HEK293T (cell line): Measurements from ENCODE around the gene NUDT16L1.

Experiments used
- CTCF ChIA-PET: fragments of 350-600 bp; formaldehyde crosslinking; extraction: SDS; loops from one replicate; lab custom pipeline; 2021; ENCODE audit warnings: antibody characterized with exemption, inconsistent platforms; lab: Yijun Ruan, JAX
- POLR2A ChIA-PET: fragments of 350-600 bp; formaldehyde crosslinking; extraction: SDS; loops from one replicate; lab custom pipeline; 2020; ENCODE audit warnings: antibody characterized with exemption, inconsistent platforms; lab: Yijun Ruan, JAX
- DNase-seq: peaks from one replicate; pipeline ENCODE4 v3.0.0; 2012; ENCODE audit warnings: mixed read lengths; ENCODE audit errors: extremely low spot score
- ARNT ChIP-seq: fragments of 450-650 bp; IDR thresholded peaks from 2 replicates; pipeline ENCODE4 v1.6.1; 2017; ENCODE audit warnings: mild to moderate bottlenecking
- BHLHE40 ChIP-seq: fragments of 450-650 bp; IDR thresholded peaks from 2 replicates; pipeline ENCODE4 v1.6.1; 2016; ENCODE audit warnings: mild to moderate bottlenecking, moderate library complexity, borderline replicate concordance
- CTBP1 ChIP-seq: fragments of 450-650 bp; IDR thresholded peaks from 2 replicates; pipeline ENCODE4 v1.6.1; 2016; ENCODE audit warnings: borderline replicate concordance
- ELF4 ChIP-seq: fragments of 450-650 bp; IDR thresholded peaks from 2 replicates; pipeline ENCODE4 v1.6.1; 2017; ENCODE audit warnings: antibody characterized with exemption
- FOXA1 ChIP-seq: fragments of 450-650 bp; IDR thresholded peaks from 2 replicates; pipeline ENCODE4 v1.6.1; 2016; ENCODE audit warnings: mild to moderate bottlenecking
- FOXK2 ChIP-seq: fragments of 450-650 bp; IDR thresholded peaks from 2 replicates; pipeline ENCODE4 v1.6.1; 2016; ENCODE audit warnings: mild to moderate bottlenecking
- FOXM1 ChIP-seq: fragments of 450-650 bp; IDR thresholded peaks from 2 replicates; pipeline ENCODE4 v1.6.1; 2017; ENCODE audit warnings: mild to moderate bottlenecking, borderline replicate concordance
- HDGF ChIP-seq: fragments of 450-650 bp; IDR thresholded peaks from 2 replicates; pipeline ENCODE4 v1.6.1; 2017; ENCODE audit warnings: antibody characterized with exemption, borderline replicate concordance
- L3MBTL2 ChIP-seq: fragments of 450-650 bp; conservative IDR thresholded peaks from 2 replicates; pipeline ENCODE4 v1.6.1; 2016; ENCODE audit warnings: mild to moderate bottlenecking
- LEF1 ChIP-seq: fragments of 450-650 bp; IDR thresholded peaks from 2 replicates; pipeline ENCODE4 v1.6.1; 2017; ENCODE audit warnings: mild to moderate bottlenecking, borderline replicate concordance
- NFRKB ChIP-seq: fragments of 450-650 bp; IDR thresholded peaks from 2 replicates; pipeline ENCODE4 v1.6.1; 2016; ENCODE audit warnings: mild to moderate bottlenecking, moderate library complexity
- SP1 ChIP-seq: fragments of 450-650 bp; IDR thresholded peaks from 2 replicates; pipeline ENCODE4 v1.6.1; 2017
- SUZ12 ChIP-seq: fragments of 450-650 bp; IDR thresholded peaks from 2 replicates; pipeline ENCODE4 v1.6.1; 2016; ENCODE audit warnings: mild to moderate bottlenecking
- TARDBP ChIP-seq: fragments of 450-650 bp; IDR thresholded peaks from 2 replicates; pipeline ENCODE4 v1.6.1; 2016
- ZNF384 ChIP-seq: fragments of 450-650 bp; IDR thresholded peaks from 2 replicates; pipeline ENCODE4 v1.6.1; 2016
- TF ChIP-seq, protein P1 (sequence below): fragments of 450-650 bp; IDR thresholded peaks from 2 replicates; pipeline ENCODE4 v1.6.1; 2016

The NUDT16L1 gene

GRCh38 chr16:4723071-4723767 lies 29.9 kb downstream of the NUDT16L1 start:
- DNase-seq: no peak
- TF ChIP-seq ZNF384: no peak
- no peak for TF ChIP-seq BHLHE40
- TF ChIP-seq, protein P1, sequence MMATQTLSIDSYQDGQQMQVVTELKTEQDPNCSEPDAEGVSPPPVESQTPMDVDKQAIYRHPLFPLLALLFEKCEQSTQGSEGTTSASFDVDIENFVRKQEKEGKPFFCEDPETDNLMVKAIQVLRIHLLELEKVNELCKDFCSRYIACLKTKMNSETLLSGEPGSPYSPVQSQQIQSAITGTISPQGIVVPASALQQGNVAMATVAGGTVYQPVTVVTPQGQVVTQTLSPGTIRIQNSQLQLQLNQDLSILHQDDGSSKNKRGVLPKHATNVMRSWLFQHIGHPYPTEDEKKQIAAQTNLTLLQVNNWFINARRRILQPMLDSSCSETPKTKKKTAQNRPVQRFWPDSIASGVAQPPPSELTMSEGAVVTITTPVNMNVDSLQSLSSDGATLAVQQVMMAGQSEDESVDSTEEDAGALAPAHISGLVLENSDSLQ: no peak
- no peak for TF ChIP-seq NFRKB
- no peak for TF ChIP-seq LEF1
- TF ChIP-seq SUZ12: no peak
- no peak for TF ChIP-seq L3MBTL2
- TF ChIP-seq SP1: no peak
- TF ChIP-seq CTBP1: no peak
- TF ChIP-seq HDGF: no peak
- TF ChIP-seq FOXK2: no peak
- no peak for TF ChIP-seq FOXA1
- no peak for TF ChIP-seq ELF4
- no peak for TF ChIP-seq ARNT
- TF ChIP-seq TARDBP: no peak
- no peak for TF ChIP-seq FOXM1
- CTCF ChIA-PET: no interaction called here
- POLR2A ChIA-PET: interaction anchor here (3.0 kb wide), 1 partner anchor 11 kb away, joined by 15 read pairs; the partner anchor contains the start of genes ANKS3 and DNAAF8

- ChIA-PET POLR2A (interaction anchor here (3.0 kb wide), 1 partner anchor 9 kb away, joined by 15 read pairs; the partner anchor contains the start of genes ANKS3 and DNAAF8), CTCF (interaction anchor here (0.6 kb wide), 1 partner anchor 472 kb away, joined by 3 read pairs; no protein-coding TSS in a partner anchor)
- DNase-seq: no peak
- TF ChIP-seq SUZ12 (no peak), SP1 (no peak), FOXK2 (no peak), ARNT (no peak), FOXA1 (no peak), BHLHE40 (no peak), TARDBP (no peak), NFRKB (no peak), CTBP1 (no peak), ELF4 (no peak), L3MBTL2 (no peak), HDGF (no peak), FOXM1 (no peak), LEF1 (no peak), ZNF384 (no peak)
- TF ChIP-seq, protein P1: no peak
These were observed 31.4 kb downstream of the NUDT16L1 start for GRCh38 chr16:4724661-4725270.

DNA sequence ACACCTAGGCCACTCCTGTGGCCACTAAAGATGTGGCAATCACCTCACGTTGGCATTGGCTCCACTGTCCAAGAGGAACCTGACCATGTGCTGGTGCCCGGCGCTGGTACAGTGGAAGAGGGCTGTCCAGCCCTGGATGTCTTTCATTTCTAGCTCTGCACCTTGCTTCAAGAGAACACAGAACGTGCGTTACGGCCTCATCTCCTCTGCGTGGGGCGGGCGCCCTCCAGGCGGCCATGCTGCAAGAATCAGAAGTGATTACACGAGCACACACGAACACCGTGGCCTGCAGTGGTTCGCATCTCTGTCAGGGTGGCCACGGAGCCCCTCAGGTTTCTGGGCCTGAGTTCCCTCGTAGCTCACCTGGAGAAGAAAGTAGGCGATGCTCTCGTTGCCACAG lies 33.3 kb downstream of the NUDT16L1 start:
- no peak for TF ChIP-seq SUZ12
- no peak for TF ChIP-seq TARDBP
- TF ChIP-seq NFRKB: no peak
- no peak for TF ChIP-seq ELF4
- no peak for TF ChIP-seq FOXA1
- TF ChIP-seq ZNF384: no peak
- no peak for TF ChIP-seq SP1
- TF ChIP-seq FOXK2: no peak
- no peak for TF ChIP-seq BHLHE40
- TF ChIP-seq, protein P1: no peak
- TF ChIP-seq CTBP1: no peak
- TF ChIP-seq HDGF: no peak
- no peak for TF ChIP-seq FOXM1
- TF ChIP-seq LEF1: no peak
- TF ChIP-seq L3MBTL2: no peak
- no peak for TF ChIP-seq ARNT
- ChIA-PET CTCF (no interaction called here), POLR2A (interaction anchor here (3.0 kb wide), 1 partner anchor 8 kb away, joined by 15 read pairs; the partner anchor contains the start of genes ANKS3 and DNAAF8)
- DNase-seq: no peak

- DNase-seq: no peak
- ChIA-PET CTCF (no interaction called here), POLR2A (no interaction called here)
- TF ChIP-seq, protein P1: no peak
- no peak for TF ChIP-seq SUZ12
- no peak for TF ChIP-seq TARDBP
- no peak for TF ChIP-seq NFRKB
- TF ChIP-seq SP1: no peak
- no peak for TF ChIP-seq CTBP1
- TF ChIP-seq FOXM1: no peak
These were observed 35.3 kb downstream of the NUDT16L1 start for GRCh38 chr16:4728676-4729075.

GRCh38 chr16:4729876-4730275 lies 36.5 kb downstream of the NUDT16L1 start:
- ChIA-PET POLR2A (interaction anchor here (0.5 kb wide), 1 partner anchor 210 kb away, joined by 3 read pairs; no protein-coding TSS in a partner anchor), CTCF (no interaction called here)
- TF ChIP-seq ZNF384 (no peak), CTBP1 (no peak), L3MBTL2 (no peak), LEF1 (no peak), NFRKB (no peak), TARDBP (no peak), HDGF (no peak), ARNT (no peak), SUZ12 (no peak), FOXA1 (no peak), FOXM1 (no peak)
- TF ChIP-seq, protein P1: no peak
- no peak for DNase-seq
